DND-41 (cell line): ENCODE data around the gene IL37.

Source experiments
- ATAC-seq: fragments of 200-7000 bp; cut with Tn5 transposase; 3 replicates; pipeline ENCODE4 v1.9.1; 2021; ENCODE audit warnings: low read depth; ENCODE audit not compliant: insufficient read depth
- DNase-seq: peaks from one replicate; pipeline ENCODE4 v3.0.0-alpha.2; 2020
- H2AFZ ChIP-seq: 2 replicates; pipeline ENCODE4 v1.6.0; 2012; ENCODE audit warnings: low read depth, low read length
- H3K27ac ChIP-seq: 2 replicates; pipeline ENCODE4 v1.5.1; 2012; ENCODE audit warnings: low read length, inconsistent platforms
- H3K27me3 ChIP-seq: fragments of 200-600 bp; sonication (generic); 2 replicates; pipeline ENCODE4 v1.6.0; 2012; ENCODE audit warnings: low read length, mild to moderate bottlenecking, inconsistent platforms; ENCODE audit not compliant: insufficient read depth, poor library complexity
- H3K36me3 ChIP-seq: 2 replicates; pipeline ENCODE4 v1.5.1; 2012; ENCODE audit warnings: low read length, inconsistent platforms; ENCODE audit not compliant: insufficient read depth
- H3K4me1 ChIP-seq: 2 replicates; pipeline ENCODE4 v1.5.1; 2012; ENCODE audit warnings: mild to moderate bottlenecking, low read length; ENCODE audit not compliant: insufficient read depth
- H3K4me2 ChIP-seq: 2 replicates; pipeline ENCODE4 v1.6.0; 2012; ENCODE audit warnings: mild to moderate bottlenecking, moderate library complexity, low read length, inconsistent platforms; ENCODE audit not compliant: insufficient read depth
- H3K4me3 ChIP-seq, 2 experiments: fragments of 200-600 bp in 1 of 2; shearing (Covaris generic) in 1 of 2; 2 replicates each; pipeline ENCODE4 v1.5.1; 2012 to 2016; ENCODE audit warnings: inconsistent platforms in 2 of 2, low read length in 2 of 2, mild to moderate bottlenecking in 2 of 2, low read depth in 1 of 2, moderate library complexity in 1 of 2
- H3K79me2 ChIP-seq: 2 replicates; pipeline ENCODE4 v1.6.0; 2012; ENCODE audit warnings: low read length, inconsistent platforms; ENCODE audit not compliant: insufficient read depth
- H3K9ac ChIP-seq: 2 replicates; pipeline ENCODE4 v1.6.0; 2012; ENCODE audit warnings: low read depth, mild to moderate bottlenecking, inconsistent platforms, low read length, moderate library complexity
- H3K9me3 ChIP-seq: 2 replicates; pipeline ENCODE4 v1.5.1; 2012; ENCODE audit warnings: low read length, moderate library complexity, mild to moderate bottlenecking, inconsistent platforms; ENCODE audit not compliant: insufficient read depth, severe bottlenecking
- H4K20me1 ChIP-seq: 2 replicates; pipeline ENCODE4 v1.6.0; 2012; ENCODE audit warnings: low read length; ENCODE audit not compliant: insufficient read depth
- CTCF ChIP-seq: IDR thresholded peaks from 2 replicates; pipeline ENCODE4 v1.5.1; 2012; ENCODE audit warnings: borderline replicate concordance, low read length, moderate library complexity, mild to moderate bottlenecking; ENCODE audit not compliant: poor library complexity, severe bottlenecking; ENCODE audit errors: extremely low read depth
- EZH2 ChIP-seq: IDR thresholded peaks from 3 replicates; pipeline ENCODE4 v1.6.1; 2012; ENCODE audit warnings: borderline replicate concordance, low read depth, mild to moderate bottlenecking, moderate library complexity, low read length, inconsistent platforms; ENCODE audit not compliant: severe bottlenecking

Gene IL37

GRCh38 chr2:112887964-112888749, 22.8 kb upstream of the IL37 start:
- H3K79me2 ChIP-seq = no peaks in the 10 kb centered on the region
- H2AFZ ChIP-seq = no peak overlapping the region
- DNase-seq (no peak), ATAC-seq (no peak)
- H3K27ac ChIP-seq = no peak overlapping the region
- H3K9ac ChIP-seq = no peak overlapping the region
- no peak overlapping the region for H3K4me3 ChIP-seq
- H3K4me2 ChIP-seq = no peak overlapping the region
- H3K36me3 ChIP-seq = no peaks in the 10 kb centered on the region
- peaks cover 4% of the 10 kb centered on the region for H3K27me3 ChIP-seq
- no peaks in the 10 kb centered on the region for H3K4me1 ChIP-seq
- H4K20me1 ChIP-seq = no peaks in the 10 kb centered on the region
- TF ChIP-seq EZH2 (no peak), CTCF (no peak)
- H3K9me3 ChIP-seq = no peaks in the 10 kb centered on the region

GRCh38 chr2:112889976-112890375, 21.0 kb upstream of the IL37 start:
- ATAC-seq = no peak
- TF ChIP-seq EZH2 (no peak), CTCF (no peak)
- H3K4me3 ChIP-seq = no peak overlapping the region

GRCh38 chr2:112891385-112891831, 19.6 kb upstream of the IL37 start:
- H2AFZ ChIP-seq = no peak overlapping the region
- H3K9ac ChIP-seq = no peak overlapping the region
- no peak overlapping the region for H3K4me2 ChIP-seq
- H3K79me2 ChIP-seq = no peaks in the 10 kb centered on the region
- no peak for ATAC-seq
- H3K4me1 ChIP-seq = no peaks in the 10 kb centered on the region
- peaks cover 4% of the 10 kb centered on the region for H3K27me3 ChIP-seq
- H3K36me3 ChIP-seq = no peaks in the 10 kb centered on the region
- H3K9me3 ChIP-seq = no peaks in the 10 kb centered on the region
- H3K27ac ChIP-seq = no peak overlapping the region
- DNase-seq = no peak
- no peak for TF ChIP-seq CTCF
- no peak for TF ChIP-seq EZH2
- H4K20me1 ChIP-seq = no peaks in the 10 kb centered on the region
- H3K4me3 ChIP-seq = no peak overlapping the region

More at GRCh38 chr2:112889976-112890375, 21.0 kb upstream of the IL37 start:
- Histone ChIP-seq H3K36me3 (no peaks in the 10 kb centered on the region), H2AFZ (no peak overlapping the region), H3K4me1 (no peaks in the 10 kb centered on the region), H4K20me1 (no peaks in the 10 kb centered on the region), H3K79me2 (no peaks in the 10 kb centered on the region), H3K9me3 (no peaks in the 10 kb centered on the region), H3K27ac (no peak overlapping the region), H3K4me2 (no peak overlapping the region), H3K9ac (no peak overlapping the region), H3K27me3 (peaks cover 4% of the 10 kb centered on the region)
- DNase-seq = no peak
